ENCODE data around the gene GYPC.

DNA sequence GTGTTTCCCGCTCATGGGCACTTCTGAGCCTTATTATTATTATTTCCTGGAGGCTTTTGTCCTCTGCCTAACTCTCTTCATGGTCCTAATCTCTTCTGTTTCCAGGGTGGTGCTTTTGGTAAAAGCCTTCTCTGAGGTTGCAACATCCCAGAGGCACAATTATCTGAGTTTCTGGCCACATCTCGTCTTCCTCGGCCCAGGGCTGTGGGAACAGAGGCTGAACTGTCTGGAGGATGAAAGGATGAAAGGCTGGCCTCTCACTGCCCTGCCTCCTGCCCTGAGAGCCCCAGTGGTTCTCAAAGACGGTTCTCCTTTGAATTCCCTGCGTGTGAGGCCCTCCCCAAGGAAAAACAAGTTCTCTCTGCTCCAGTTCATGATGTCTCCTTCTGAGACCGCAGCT, 13.8 kb downstream of the GYPC start:
- TF ChIP-seq, protein P1, sequence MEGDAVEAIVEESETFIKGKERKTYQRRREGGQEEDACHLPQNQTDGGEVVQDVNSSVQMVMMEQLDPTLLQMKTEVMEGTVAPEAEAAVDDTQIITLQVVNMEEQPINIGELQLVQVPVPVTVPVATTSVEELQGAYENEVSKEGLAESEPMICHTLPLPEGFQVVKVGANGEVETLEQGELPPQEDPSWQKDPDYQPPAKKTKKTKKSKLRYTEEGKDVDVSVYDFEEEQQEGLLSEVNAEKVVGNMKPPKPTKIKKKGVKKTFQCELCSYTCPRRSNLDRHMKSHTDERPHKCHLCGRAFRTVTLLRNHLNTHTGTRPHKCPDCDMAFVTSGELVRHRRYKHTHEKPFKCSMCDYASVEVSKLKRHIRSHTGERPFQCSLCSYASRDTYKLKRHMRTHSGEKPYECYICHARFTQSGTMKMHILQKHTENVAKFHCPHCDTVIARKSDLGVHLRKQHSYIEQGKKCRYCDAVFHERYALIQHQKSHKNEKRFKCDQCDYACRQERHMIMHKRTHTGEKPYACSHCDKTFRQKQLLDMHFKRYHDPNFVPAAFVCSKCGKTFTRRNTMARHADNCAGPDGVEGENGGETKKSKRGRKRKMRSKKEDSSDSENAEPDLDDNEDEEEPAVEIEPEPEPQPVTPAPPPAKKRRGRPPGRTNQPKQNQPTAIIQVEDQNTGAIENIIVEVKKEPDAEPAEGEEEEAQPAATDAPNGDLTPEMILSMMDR (IDR thresholded peaks at IDR 0.05; ENCODE audit: insufficient read depth, low read length) = no peak
- TF ChIP-seq, protein P2, sequence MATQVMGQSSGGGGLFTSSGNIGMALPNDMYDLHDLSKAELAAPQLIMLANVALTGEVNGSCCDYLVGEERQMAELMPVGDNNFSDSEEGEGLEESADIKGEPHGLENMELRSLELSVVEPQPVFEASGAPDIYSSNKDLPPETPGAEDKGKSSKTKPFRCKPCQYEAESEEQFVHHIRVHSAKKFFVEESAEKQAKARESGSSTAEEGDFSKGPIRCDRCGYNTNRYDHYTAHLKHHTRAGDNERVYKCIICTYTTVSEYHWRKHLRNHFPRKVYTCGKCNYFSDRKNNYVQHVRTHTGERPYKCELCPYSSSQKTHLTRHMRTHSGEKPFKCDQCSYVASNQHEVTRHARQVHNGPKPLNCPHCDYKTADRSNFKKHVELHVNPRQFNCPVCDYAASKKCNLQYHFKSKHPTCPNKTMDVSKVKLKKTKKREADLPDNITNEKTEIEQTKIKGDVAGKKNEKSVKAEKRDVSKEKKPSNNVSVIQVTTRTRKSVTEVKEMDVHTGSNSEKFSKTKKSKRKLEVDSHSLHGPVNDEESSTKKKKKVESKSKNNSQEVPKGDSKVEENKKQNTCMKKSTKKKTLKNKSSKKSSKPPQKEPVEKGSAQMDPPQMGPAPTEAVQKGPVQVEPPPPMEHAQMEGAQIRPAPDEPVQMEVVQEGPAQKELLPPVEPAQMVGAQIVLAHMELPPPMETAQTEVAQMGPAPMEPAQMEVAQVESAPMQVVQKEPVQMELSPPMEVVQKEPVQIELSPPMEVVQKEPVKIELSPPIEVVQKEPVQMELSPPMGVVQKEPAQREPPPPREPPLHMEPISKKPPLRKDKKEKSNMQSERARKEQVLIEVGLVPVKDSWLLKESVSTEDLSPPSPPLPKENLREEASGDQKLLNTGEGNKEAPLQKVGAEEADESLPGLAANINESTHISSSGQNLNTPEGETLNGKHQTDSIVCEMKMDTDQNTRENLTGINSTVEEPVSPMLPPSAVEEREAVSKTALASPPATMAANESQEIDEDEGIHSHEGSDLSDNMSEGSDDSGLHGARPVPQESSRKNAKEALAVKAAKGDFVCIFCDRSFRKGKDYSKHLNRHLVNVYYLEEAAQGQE (IDR thresholded peaks at IDR 0.05; ENCODE audit: insufficient replicate concordance, low read depth) = no peak
- TF ChIP-seq POLR2AphosphoS5 (IDR thresholded peaks at IDR 0.05; ENCODE audit: low read depth) (no peak), SPI1 (IDR thresholded peaks at IDR 0.05; ENCODE audit: borderline replicate concordance, low read depth) (no peak)
